C4-2B (cell line): ENCODE results near the gene OSTN.

Experiments
- H3K27ac ChIP-seq: fragments of 450-650 bp; 2 replicates; pipeline ENCODE4 v1.5.1; 2017
- CTCF ChIP-seq: fragments of 450-650 bp; conservative IDR thresholded peaks from 2 replicates; pipeline ENCODE4 v1.5.1; 2017; ENCODE audit warnings: mild to moderate bottlenecking
- ZFX ChIP-seq: fragments of 450-650 bp; IDR thresholded peaks from 2 replicates; pipeline ENCODE4 v1.6.1; 2017

The OSTN gene

GRCh38 chr3:191282251-191283185 is 83.5 kb downstream of the OSTN start:
- TF ChIP-seq ZFX, result no peak
- H3K27ac ChIP-seq, result no peak overlapping the region

- H3K27ac ChIP-seq, result no peak overlapping the region
- TF ChIP-seq CTCF (no peak), ZFX (no peak)
These were observed 84.4 kb downstream of the OSTN start for GRCh38 chr3:191283400-191283799.

GRCh38 chr3:191290311-191291025 is 91.4 kb downstream of the OSTN start:
- H3K27ac ChIP-seq, result no peak overlapping the region
- TF ChIP-seq ZFX (no peak), CTCF (no peak)

GRCh38 chr3:191292243-191293015 is 93.4 kb downstream of the OSTN start:
- TF ChIP-seq ZFX, result no peak
- no peak for TF ChIP-seq CTCF
- no peak overlapping the region for H3K27ac ChIP-seq

GRCh38 chr3:191294291-191294690 is 95.2 kb downstream of the OSTN start:
- TF ChIP-seq ZFX, result no peak
- no peak for TF ChIP-seq CTCF
- H3K27ac ChIP-seq, result no peak overlapping the region

GRCh38 chr3:191296041-191296541 is 97.0 kb downstream of the OSTN start:
- TF ChIP-seq ZFX, result no peak
- no peak for TF ChIP-seq CTCF
- H3K27ac ChIP-seq, result peak overlapping the region; percentile 36; the same call in 1 of the 2 replicates

GRCh38 chr3:191298846-191299245 is 99.8 kb downstream of the OSTN start:
- no peak for TF ChIP-seq CTCF
- no peak for TF ChIP-seq ZFX
- no peak overlapping the region for H3K27ac ChIP-seq
